OCI-LY7 (cell line): ENCODE measurements around the gene PFKFB3. TPM values are rescaled to one million over a fixed set of nuclear protein-coding genes. Genes with fewer than 3 reads are reported as not detected.

Experiments used
- BruUV-seq: library from RNA; stranded (reverse); fragments of 400-500 nt; replicated peaks from 2 replicates; lab custom pipeline; 2021; lab: Mats Ljungman, UMichigan
- CTCF ChIA-PET: fragments of 300-600 bp; sonication (Branson Sonifier 250); formaldehyde crosslinking; loops from one replicate; lab custom pipeline; 2022; ENCODE audit warnings: antibody characterized with exemption; ENCODE audit not compliant: unreplicated experiment; lab: Charles Lee
- POLR2A ChIA-PET: fragments of 300-600 bp; sonication (Branson Sonifier 250); formaldehyde crosslinking; loops from one replicate; lab custom pipeline; 2022; ENCODE audit warnings: antibody characterized with exemption; lab: Charles Lee
- DNase-seq: peaks from one replicate; pipeline ENCODE4 v3.0.0-alpha.2; 2015; ENCODE audit warnings: low spot score
- H2AFZ ChIP-seq: fragments of 200-600 bp; sonication (generic), shearing (Covaris generic); 2 replicates; pipeline ENCODE4 v1.6.1; 2014; ENCODE audit warnings: mild to moderate bottlenecking, antibody characterized with exemption, low read length, moderate library complexity
- H3K27ac ChIP-seq: fragments of 200-600 bp; sonication (generic); 2 replicates; pipeline ENCODE4 v1.5.1; 2014; ENCODE audit warnings: mixed run types, low read depth, mild to moderate bottlenecking, moderate library complexity, low read length, inconsistent platforms; ENCODE audit not compliant: poor library complexity, severe bottlenecking
- H3K36me3 ChIP-seq: fragments of 200-600 bp; sonication (generic); 2 replicates; pipeline ENCODE4 v1.6.1; 2014; ENCODE audit warnings: mild to moderate bottlenecking, antibody characterized with exemption, low read length, moderate library complexity, mixed read lengths; ENCODE audit not compliant: insufficient read depth
- H3K4me1 ChIP-seq: fragments of 200-600 bp; sonication (generic); 2 replicates; pipeline ENCODE4 v1.5.1; 2014; ENCODE audit warnings: mild to moderate bottlenecking, low read length; ENCODE audit not compliant: insufficient read depth, poor library complexity, severe bottlenecking
- H3K4me2 ChIP-seq: fragments of 200-600 bp; sonication (generic); 2 replicates; pipeline ENCODE4 v1.6.1; 2014; ENCODE audit warnings: mild to moderate bottlenecking, low read length
- H3K4me3 ChIP-seq: fragments of 200-600 bp; sonication (generic); 2 replicates; pipeline ENCODE4 v1.5.1; 2014; ENCODE audit warnings: mild to moderate bottlenecking, low read depth, low read length; ENCODE audit not compliant: poor library complexity, severe bottlenecking
- H3K79me2 ChIP-seq: fragments of 200-600 bp; sonication (generic); 2 replicates; pipeline ENCODE4 v1.6.1; 2016; ENCODE audit warnings: low read depth, mild to moderate bottlenecking, low read length, moderate library complexity, mixed read lengths; ENCODE audit not compliant: insufficient read depth
- H3K9me2 ChIP-seq: fragments of 200-600 bp; sonication (generic); 2 replicates; pipeline ENCODE4 v1.6.1; 2016; ENCODE audit warnings: mild to moderate bottlenecking, low read length, mixed read lengths; ENCODE audit not compliant: insufficient read depth
- H3K9me3 ChIP-seq: fragments of 200-600 bp; sonication (generic); 2 replicates; pipeline ENCODE4 v1.6.1; 2014; ENCODE audit warnings: mild to moderate bottlenecking, mixed run types, low read length, mixed read lengths
- H4K20me1 ChIP-seq: fragments of 200-600 bp; sonication (generic); 2 replicates; pipeline ENCODE4 v1.6.1; 2014; ENCODE audit warnings: mild to moderate bottlenecking, antibody characterized with exemption, low read length, moderate library complexity, mixed read lengths; ENCODE audit not compliant: insufficient read depth
- CTCF ChIP-seq: fragments of 200-600 bp; sonication (generic); conservative IDR thresholded peaks from 2 replicates; pipeline ENCODE4 v1.5.1; 2014; ENCODE audit warnings: mild to moderate bottlenecking, antibody characterized with exemption, low read length, moderate library complexity, mixed read lengths
- EZH2phosphoT487 ChIP-seq: fragments of 200-600 bp; sonication (generic); IDR thresholded peaks from 2 replicates; pipeline ENCODE4 v1.6.1; 2018; ENCODE audit warnings: low read depth, borderline replicate concordance, mild to moderate bottlenecking, mixed run types, antibody characterized with exemption, low read length, moderate library complexity, mixed read lengths
- intact Hi-C: fragments of 100-400 bp; cut with micrococcal nuclease; formaldehyde crosslinking; loops from one replicate; pipeline ENCODE4 v1.10.0; 2022; ENCODE audit not compliant: unreplicated experiment
- total RNA-seq, 2 experiments: library from RNA; depleted of rRNA in 1 of 2; stranded (reverse); fragments of >200 nt in 1 of 2; shearing (Covaris generic) in 1 of 2; gene quantifications; 2 replicates each; pipeline ENCODE4 v1.2.3, GENCODE V29; 2014 to 2022

The PFKFB3 gene
- total RNA-seq, 2 experiments from 2014 or later, result 33.7 to 50.7 TPM

GRCh38 chr10:6276356-6276755, 73.6 kb downstream of the PFKFB3 start:
- intact Hi-C loops, result no loop called here
- POLR2A ChIA-PET, result interaction anchor here (0.7 to 2.0 kb wide), 3 partner anchors 8 to 29 kb away, joined by 3 to 5 read pairs (median 3); no protein-coding TSS in a partner anchor
- H3K4me3 ChIP-seq, result no peak overlapping the region
- H3K9me3 ChIP-seq, result no peaks in the 10 kb centered on the region
- H2AFZ ChIP-seq, result no peak overlapping the region
- CTCF ChIA-PET, result no interaction called here
- DNase-seq, result no peak
- H3K9me2 ChIP-seq, result no peaks in the 10 kb centered on the region
- H3K4me1 ChIP-seq, result no peaks in the 10 kb centered on the region
- no peaks in the 10 kb centered on the region for H3K36me3 ChIP-seq
- no peaks in the 10 kb centered on the region for H3K79me2 ChIP-seq
- BruUV-seq, result no TSS peak
- H4K20me1 ChIP-seq, result no peaks in the 10 kb centered on the region
- no peak overlapping the region for H3K27ac ChIP-seq
- H3K4me2 ChIP-seq, result no peak overlapping the region
- TF ChIP-seq CTCF (no peak), EZH2phosphoT487 (no peak)

- H3K4me2 ChIP-seq, result no peak overlapping the region
- no peak overlapping the region for H2AFZ ChIP-seq
- H3K79me2 ChIP-seq, result no peaks in the 10 kb centered on the region
- H3K4me1 ChIP-seq, result no peaks in the 10 kb centered on the region
- no peaks in the 10 kb centered on the region for H3K9me2 ChIP-seq
- H4K20me1 ChIP-seq, result no peaks in the 10 kb centered on the region
- H3K4me3 ChIP-seq, result no peak overlapping the region
- TF ChIP-seq CTCF (no peak), EZH2phosphoT487 (no peak)
- intact Hi-C loops, result no loop called here
- no TSS peak for BruUV-seq
- H3K36me3 ChIP-seq, result no peaks in the 10 kb centered on the region
- DNase-seq, result no peak
- no peaks in the 10 kb centered on the region for H3K9me3 ChIP-seq
- CTCF ChIA-PET, result no interaction called here
- POLR2A ChIA-PET, result no interaction called here
- H3K27ac ChIP-seq, result no peak overlapping the region
These were observed 75.9 kb downstream of the PFKFB3 start for GRCh38 chr10:6278519-6279120.

- POLR2A ChIA-PET, result interaction anchor here (0.5 to 0.7 kb wide), 3 partner anchors 16 to 249 kb away, joined by 3 read pairs; no protein-coding TSS in a partner anchor
- no peak overlapping the region for H3K4me2 ChIP-seq
- TF ChIP-seq EZH2phosphoT487 (no peak), CTCF (no peak)
These were observed 77.0 kb downstream of the PFKFB3 start for GRCh38 chr10:6279540-6280267.

More at GRCh38 chr10:6279540-6280267, 77.0 kb downstream of the PFKFB3 start:
- no peak overlapping the region for H3K27ac ChIP-seq
- H3K4me3 ChIP-seq, result no peak overlapping the region
- CTCF ChIA-PET, result no interaction called here
- H3K4me1 ChIP-seq, result no peaks in the 10 kb centered on the region
- H3K9me2 ChIP-seq, result no peaks in the 10 kb centered on the region
- H2AFZ ChIP-seq, result no peak overlapping the region
- H4K20me1 ChIP-seq, result no peaks in the 10 kb centered on the region
- H3K79me2 ChIP-seq, result no peaks in the 10 kb centered on the region
- BruUV-seq, result no TSS peak
- H3K36me3 ChIP-seq, result no peaks in the 10 kb centered on the region
- H3K9me3 ChIP-seq, result no peaks in the 10 kb centered on the region
- no peak for DNase-seq
- intact Hi-C loops, result no loop called here
